Measurements from ENCODE around the gene CHID1. TPM values are rescaled to one million over a fixed set of nuclear protein-coding genes. Genes with fewer than 3 reads are reported as not detected.

Gene CHID1
- total and polyA plus RNA-seq, 2 of the 4 experiments (the other 2 are of a cell fraction), result 34.2 to 121 TPM

- TF ChIP-seq SMC3 (IDR thresholded peaks at IDR 0.05; ENCODE audit: low read depth, low read length), result no peak
Measured at GRCh38 chr11:846496-847098, 64.0 kb downstream of the CHID1 start (continued).

- Histone ChIP-seq H3K27ac (ENCODE audit: insufficient read depth, low read length) (peak overlapping the region; percentile 98), H3K9ac (ENCODE audit: low read depth, low read length) (peak overlapping the region; percentile 80), H2AFZ (replicated peaks; ENCODE audit: low read length, poor library complexity) (peak overlapping the region; percentile 54), H3K36me3 (ENCODE audit: control insufficient read depth, insufficient read depth, low read length) (peaks cover 4% of the 10 kb centered on the region; the same call in 1 of the 2 replicates), H3K79me1 (ENCODE audit: low read depth in 1 of 2, low read length in 2 of 2) (peaks cover 23 to 68% of the 10 kb centered on the region in 2 experiments; a peak in 3 of 4 replicates), H4K8ac (ENCODE audit: low read depth in 2 of 2, low read length in 2 of 2) (peak overlapping the region; percentile 32 to 91; a peak in 2 of 4 replicates), H3K4me2 (ENCODE audit: low read depth, low read length) (peak overlapping the region; percentile 92), H2BK15ac (ENCODE audit: low read depth, low read length) (peak overlapping the region; percentile 42; the same call in 1 of the 3 replicates), H3K56ac (ENCODE audit: extremely low read depth, insufficient read depth, low read length) (peak overlapping the region; percentile 70; the same call in 1 of the 2 replicates), H3K18ac (ENCODE audit: low read depth, low read length) (peak overlapping the region; percentile 90), H2AK5ac (ENCODE audit: low read depth, low read length) (peak overlapping the region; percentile 100), H3K4me1 (ENCODE audit: control insufficient read depth, insufficient read depth, low read length) (peaks cover 41% of the 10 kb centered on the region), H3K9me1 (ENCODE audit: insufficient read depth, low read length) (peaks cover 15% of the 10 kb centered on the region), H3K23ac (ENCODE audit: low read depth, low read length) (peak overlapping the region; percentile 90), H2BK120ac (ENCODE audit: low read depth, low read length) (peak overlapping the region; percentile 95), H4K91ac (ENCODE audit: insufficient read depth, low read depth, low read length) (peak overlapping the region; percentile 93), H3K27me3 (ENCODE audit: control insufficient read depth, insufficient read depth, low read length) (no peaks in the 10 kb centered on the region), H3K9me3 (ENCODE audit: control insufficient read depth, insufficient read depth, low read length) (no peaks in the 10 kb centered on the region), H4K5ac (ENCODE audit: low read depth, low read length) (peak overlapping the region; percentile 92), H3K14ac (replicated peaks; ENCODE audit: low read depth, low read length) (peak overlapping the region; percentile 99), H2AK9ac (replicated peaks; ENCODE audit: low read depth, low read length, poor library complexity) (peak overlapping the region; percentile 100), H3K4me3 (ENCODE audit: insufficient read depth, low read depth, low read length) (no peak overlapping the region), H2BK20ac (ENCODE audit: low read depth, low read length) (peak overlapping the region; percentile 92), H4K20me1 (ENCODE audit: insufficient read depth, low read length) (peaks cover 43% of the 10 kb centered on the region), H2BK5ac (ENCODE audit: low read depth, low read length, poor library complexity, severe bottlenecking) (peak overlapping the region; percentile 100), H3K4ac (ENCODE audit: low read depth, low read length) (peak overlapping the region; percentile 96)
- BruUV-seq (replicated peaks), result no TSS peak
- intact Hi-C loops (cut with micrococcal nuclease) (loop anchor here (10.0 kb wide), 1 partner anchor 209 kb away; no protein-coding TSS in a partner anchor), dilution Hi-C loops (cut with HindIII; ENCODE audit: low sequenced_read_pairs, unreplicated experiment) (no loop called here), in situ Hi-C loops (cut with MboI; ENCODE audit: low sequenced_read_pairs) (no loop called here)
- DNase-seq (no peak), ATAC-seq (ENCODE audit: low read depth) (no peak)
- POLR2A ChIA-PET (ENCODE audit: unreplicated experiment), result no interaction called here
- TF ChIP-seq MAZ (IDR thresholded peaks at IDR 0.05; ENCODE audit: borderline replicate concordance, low read depth, low read length) (peak; percentile 49; the same call in 1 of the 2 replicates), MAFK (IDR thresholded peaks at IDR 0.05; ENCODE audit: low read depth, low read length) (no peak)
- WGBS, 2 experiments (ENCODE audit: extremely low coverage in 2 of 2, insufficient read length in 1 of 2), result 29% methylated on average over 4 of the region's 8 CpGs; no CpG with 5 or more reads in 1 of the 2 experiments
- CTCF ChIA-PET, result no interaction called here
Measured at GRCh38 chr11:845872-846495, 64.6 kb downstream of the CHID1 start.
